Measurements from ENCODE around the gene LDOC1.
"Not testable (repeated sequence)": the region's sequence is repeated elsewhere in the genome, so short reads cannot be mapped to it uniquely, and the experiment has no call there.

The LDOC1 gene

GRCh38 chrX:141176586-141177451 is at the start of gene LDOC1:
LDOC1 (minus strand) TSS chrX:141177129; CDS start chrX:141177021, 108 bp downstream.
- peak; percentile 83 for DNase-seq (ENCODE audit: low spot score)

- DNase-seq (ENCODE audit: low spot score) = no peak
These were observed 44.7 kb upstream of the LDOC1 start for GRCh38 chrX:141221611-141222010.

GRCh38 chrX:141220342-141221008 is 43.5 kb upstream of the LDOC1 start:
- DNase-seq (ENCODE audit: low spot score) = no peak

GRCh38 chrX:141214196-141214595 is 37.3 kb upstream of the LDOC1 start:
- no peak for DNase-seq (ENCODE audit: low spot score)

GRCh38 chrX:141201962-141202361 is 25.0 kb upstream of the LDOC1 start:
- DNase-seq (ENCODE audit: low spot score) = no peak

- DNase-seq (ENCODE audit: low spot score) = not testable (repeated sequence)
These were observed 11.6 kb upstream of the LDOC1 start for GRCh38 chrX:141188573-141188972.

- DNase-seq (ENCODE audit: low spot score) = peak; percentile 67
These were observed 8.4 kb upstream of the LDOC1 start for GRCh38 chrX:141185366-141185765.

- DNase-seq (ENCODE audit: low spot score) = no peak
These were observed 6.1 kb upstream of the LDOC1 start for GRCh38 chrX:141183000-141183399.

GRCh38 chrX:141180851-141181250 is 3.9 kb upstream of the LDOC1 start:
- DNase-seq (ENCODE audit: low spot score) = no peak

GRCh38 chrX:141175786-141176185 is 1.1 kb downstream of the LDOC1 start:
- no peak for DNase-seq (ENCODE audit: low spot score)

GRCh38 chrX:141164406-141164805 is 12.5 kb downstream of the LDOC1 start:
- DNase-seq (ENCODE audit: low spot score) = no peak

GRCh38 chrX:141158084-141158483 is 18.8 kb downstream of the LDOC1 start:
- DNase-seq (ENCODE audit: low spot score) = no peak

- not testable (repeated sequence) for DNase-seq (ENCODE audit: low spot score)
These were observed 21.7 kb downstream of the LDOC1 start for GRCh38 chrX:141155231-141155630.

GRCh38 chrX:141142946-141143345 is 34.0 kb downstream of the LDOC1 start:
- DNase-seq (ENCODE audit: low spot score) = no peak

- no peak for DNase-seq (ENCODE audit: low spot score)
These were observed 43.7 kb downstream of the LDOC1 start for GRCh38 chrX:141133272-141133671.

GRCh38 chrX:141127146-141127545 is 49.8 kb downstream of the LDOC1 start:
- DNase-seq (ENCODE audit: low spot score) = no peak

All from globus pallidus (tissue), 1 donor.